GM10847 (cell line): ENCODE measurements around the gene SEPTIN11.

Source experiments
- POLR2A ChIP-seq: IDR thresholded peaks from 2 replicates; pipeline ENCODE4 v1.6.1; 2011; ENCODE audit not compliant: insufficient read length; ENCODE audit errors: extremely low read depth

The SEPTIN11 gene

GRCh38 chr4:76963131-76963750, 13.7 kb downstream of the SEPTIN11 start:
- TF ChIP-seq POLR2A = no peak

GRCh38 chr4:76964769-76965168, 15.2 kb downstream of the SEPTIN11 start:
- TF ChIP-seq POLR2A = no peak

DNA sequence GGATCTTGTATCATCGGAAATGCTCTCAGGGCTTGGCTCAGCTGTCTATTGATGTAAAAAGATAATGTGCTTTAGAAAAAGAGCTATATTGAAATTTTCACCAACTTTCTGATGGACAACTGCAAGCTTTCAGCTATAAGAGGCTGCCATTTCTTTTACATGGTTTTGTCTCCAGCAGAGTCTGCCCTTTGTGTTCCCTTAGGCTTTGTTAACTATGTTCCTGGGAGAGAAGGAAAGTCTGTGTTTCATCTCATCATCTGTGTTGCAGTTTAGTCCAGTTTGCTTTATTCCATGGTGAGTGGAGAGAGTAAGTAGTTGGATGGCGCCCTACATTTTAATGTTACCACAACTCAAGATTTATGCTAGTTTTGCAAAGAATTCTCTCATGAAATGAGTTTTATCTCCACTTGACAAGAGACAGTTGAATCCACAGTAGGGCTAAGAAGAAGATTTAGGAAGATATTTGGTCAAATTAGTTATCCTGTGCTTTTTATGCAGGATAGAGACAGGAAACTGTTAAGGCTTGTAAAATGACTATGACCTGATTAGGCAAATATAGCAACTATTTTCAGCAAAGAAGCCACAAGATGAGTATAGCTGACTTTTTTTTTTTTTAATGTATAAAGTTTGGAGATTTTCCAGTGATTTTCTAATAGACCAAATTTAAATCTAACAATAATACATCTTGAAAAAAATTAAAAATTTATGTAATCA, 16.5 kb downstream of the SEPTIN11 start:
- TF ChIP-seq POLR2A = no peak

- no peak for TF ChIP-seq POLR2A
These were observed 19.4 kb downstream of the SEPTIN11 start for GRCh38 chr4:76968937-76969336.

GRCh38 chr4:76969495-76969894, 19.9 kb downstream of the SEPTIN11 start:
- TF ChIP-seq POLR2A = no peak

DNA sequence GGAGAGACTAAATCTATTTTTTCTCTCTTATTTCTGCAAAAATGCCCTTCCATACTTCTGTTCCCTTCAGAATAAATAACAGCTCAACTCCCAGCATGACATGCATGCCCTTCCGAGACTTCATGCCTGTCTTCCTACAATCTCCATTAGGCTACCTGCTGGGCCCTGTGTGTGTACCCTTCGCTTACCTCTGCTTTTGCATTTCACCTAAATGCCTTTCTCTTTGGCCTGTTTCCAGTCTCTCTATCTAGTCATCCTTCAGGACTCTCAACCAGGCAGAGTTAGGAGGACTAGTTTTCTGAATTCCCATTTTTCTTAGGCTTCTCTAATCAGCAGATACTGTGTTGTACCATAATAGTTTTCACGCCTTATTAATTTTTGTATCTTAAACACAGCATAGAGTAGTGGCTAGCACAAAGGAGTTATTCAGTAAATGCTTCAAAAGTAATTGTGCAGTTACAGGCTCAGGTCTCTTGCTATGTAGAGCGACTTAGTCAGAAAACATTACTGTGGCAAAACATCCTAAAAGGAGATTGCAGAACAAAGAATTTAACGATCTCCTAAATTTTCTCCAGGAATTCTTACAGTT, 20.5 kb downstream of the SEPTIN11 start:
- no peak for TF ChIP-seq POLR2A

DNA sequence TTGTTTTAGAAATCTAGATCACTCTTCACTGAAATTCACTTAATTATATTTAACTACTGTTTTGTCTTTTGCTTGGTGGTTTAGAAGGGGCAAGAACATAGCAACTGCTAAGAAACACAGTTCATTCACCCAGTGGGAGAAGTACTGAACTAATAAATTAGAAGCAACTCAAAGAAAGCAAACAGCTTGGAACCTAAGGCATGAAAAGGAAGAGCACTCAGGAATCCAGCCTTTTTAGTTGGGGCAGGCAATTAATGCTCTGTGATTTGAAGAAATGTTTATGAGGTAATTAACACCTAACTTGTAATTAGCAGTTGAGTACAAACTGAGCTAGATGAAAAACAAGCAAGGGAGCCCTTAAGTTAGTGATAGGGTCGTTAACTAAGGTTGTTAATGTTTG, 22.8 kb downstream of the SEPTIN11 start:
- TF ChIP-seq POLR2A = no peak

DNA sequence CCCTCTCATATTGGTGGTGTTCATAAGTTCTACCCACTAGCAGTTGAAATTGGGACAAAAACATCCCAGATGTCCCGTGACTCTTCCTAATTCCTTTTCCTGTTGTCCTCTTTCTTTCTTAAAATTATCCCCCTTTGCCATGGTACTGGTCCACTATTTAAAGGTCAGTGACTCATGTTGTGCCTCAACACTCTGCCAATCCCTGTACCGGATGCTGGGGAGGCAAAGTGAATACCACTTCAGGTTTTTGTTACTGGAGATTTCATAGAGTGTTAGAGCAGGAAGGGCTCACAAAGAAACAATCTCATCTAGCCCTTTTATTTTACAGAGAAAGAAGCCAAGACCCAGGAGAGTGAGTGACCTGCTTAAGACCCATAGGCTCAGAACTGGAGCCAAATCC, 24.6 kb downstream of the SEPTIN11 start:
- no peak for TF ChIP-seq POLR2A

- TF ChIP-seq POLR2A = no peak
These were observed 27.6 kb downstream of the SEPTIN11 start for GRCh38 chr4:76977113-76977512.

DNA sequence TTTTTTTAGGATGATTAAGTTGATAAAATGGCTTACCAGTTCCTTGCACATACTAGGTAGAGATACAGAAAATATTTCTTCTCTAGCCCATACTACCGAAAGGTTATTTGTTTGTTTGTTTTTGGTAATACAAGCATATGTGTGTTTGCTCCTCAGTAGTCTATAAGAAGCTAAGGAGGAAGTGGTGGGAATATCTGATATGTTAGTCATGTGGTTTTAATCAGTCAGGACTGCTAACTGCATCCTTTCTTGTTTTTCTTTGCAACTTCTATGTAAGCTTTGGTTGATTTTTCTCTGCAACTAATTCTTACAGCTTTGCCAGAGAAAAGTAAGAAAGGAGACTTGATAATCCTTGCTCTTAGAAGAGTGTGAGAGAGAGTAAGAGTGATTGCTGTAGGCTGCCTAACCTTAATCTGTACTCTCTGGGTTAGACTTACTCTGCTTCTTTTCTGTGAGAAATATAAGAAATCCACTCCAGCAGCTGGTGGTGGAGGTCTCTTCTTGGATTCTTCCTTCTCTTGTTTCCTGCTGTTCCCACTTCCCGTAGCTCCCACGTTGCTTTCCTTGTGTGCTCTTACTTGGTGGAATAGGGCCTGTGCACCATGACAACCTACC, 28.3 kb downstream of the SEPTIN11 start:
- no peak for TF ChIP-seq POLR2A

DNA sequence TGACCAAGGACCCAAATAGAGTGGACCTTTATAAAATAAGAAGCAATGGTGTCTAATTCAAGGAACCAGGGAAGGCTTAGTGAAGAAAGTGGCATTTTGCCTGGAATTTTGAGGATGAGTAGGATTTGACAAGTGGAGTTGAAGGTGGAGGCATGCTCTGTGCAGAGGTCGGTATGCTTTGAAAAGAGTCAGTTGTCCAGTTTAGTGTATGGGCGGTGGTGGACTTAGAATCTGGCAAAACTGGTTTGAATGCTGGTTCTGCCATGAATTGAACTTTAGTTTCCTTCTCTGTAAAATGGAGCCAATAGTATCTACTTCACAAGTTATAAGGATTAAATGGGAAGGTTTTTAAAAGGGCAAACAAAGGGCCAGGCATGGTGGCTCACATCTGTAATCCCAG, 29.7 kb downstream of the SEPTIN11 start:
- no peak for TF ChIP-seq POLR2A

- no peak for TF ChIP-seq POLR2A
These were observed 30.7 kb downstream of the SEPTIN11 start for GRCh38 chr4:76980261-76980660.

DNA sequence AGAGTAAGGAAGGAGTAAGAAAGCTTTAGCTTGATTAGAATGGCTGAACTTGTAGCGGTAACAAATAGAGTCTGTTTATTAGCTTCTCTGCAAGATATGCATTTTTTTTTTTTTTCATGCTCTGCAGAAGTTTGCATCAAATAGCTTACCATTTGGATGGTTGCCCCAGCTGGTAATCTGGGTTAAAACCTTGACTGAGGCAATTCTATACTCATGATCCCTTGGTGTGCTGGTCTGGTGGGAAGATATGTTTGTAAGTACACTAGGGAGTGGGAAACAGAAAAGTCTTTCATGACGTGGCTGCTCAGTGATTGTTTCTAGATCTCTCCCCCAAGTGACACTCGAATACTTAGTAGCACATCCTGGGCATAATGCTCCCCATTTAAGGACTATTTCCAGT, 32.1 kb downstream of the SEPTIN11 start:
- TF ChIP-seq POLR2A = no peak

DNA sequence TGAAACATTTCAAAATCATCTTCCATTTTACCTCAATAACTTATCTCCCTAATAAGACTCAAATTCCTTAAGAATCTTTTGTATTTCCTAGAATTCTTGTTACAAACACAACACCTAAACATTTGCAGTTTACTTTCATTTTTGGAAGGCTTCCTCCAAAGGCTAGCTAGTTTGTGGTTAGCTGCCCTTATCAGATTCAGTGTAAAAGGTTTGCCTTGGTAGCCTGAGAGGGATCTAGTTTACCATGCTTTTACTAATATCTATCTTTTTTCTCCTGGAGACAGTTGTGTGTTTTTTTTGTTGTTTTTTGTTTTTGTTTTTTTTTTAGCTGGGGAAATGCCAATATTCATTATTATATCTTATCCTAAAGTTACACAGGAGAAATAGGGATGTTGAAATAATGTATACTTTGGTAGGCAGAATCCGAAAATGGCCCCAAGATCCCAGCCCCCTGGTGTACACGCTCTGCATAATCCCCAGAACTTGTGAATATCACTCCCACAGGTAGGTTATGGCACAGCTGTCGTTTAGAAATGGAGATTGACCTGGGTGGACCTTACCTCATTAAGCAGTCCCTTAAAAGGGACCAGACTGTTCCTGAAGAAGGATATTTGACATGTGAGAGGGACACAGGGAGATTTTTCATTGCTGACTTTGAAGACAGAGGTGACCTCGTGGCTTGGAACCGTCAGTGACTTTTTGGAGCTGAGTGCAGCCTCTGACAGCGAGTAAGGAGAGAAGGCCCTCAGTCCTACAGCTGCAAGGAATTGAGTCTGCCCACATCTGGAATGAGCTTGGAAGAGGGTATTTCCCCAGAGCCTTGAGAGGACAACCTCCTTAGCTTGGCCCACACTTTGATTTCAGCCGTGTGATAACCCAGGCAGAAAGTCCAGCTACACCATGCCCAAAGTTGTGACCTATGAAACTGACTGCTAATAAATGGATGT, 33.4 kb downstream of the SEPTIN11 start:
- no peak for TF ChIP-seq POLR2A

DNA sequence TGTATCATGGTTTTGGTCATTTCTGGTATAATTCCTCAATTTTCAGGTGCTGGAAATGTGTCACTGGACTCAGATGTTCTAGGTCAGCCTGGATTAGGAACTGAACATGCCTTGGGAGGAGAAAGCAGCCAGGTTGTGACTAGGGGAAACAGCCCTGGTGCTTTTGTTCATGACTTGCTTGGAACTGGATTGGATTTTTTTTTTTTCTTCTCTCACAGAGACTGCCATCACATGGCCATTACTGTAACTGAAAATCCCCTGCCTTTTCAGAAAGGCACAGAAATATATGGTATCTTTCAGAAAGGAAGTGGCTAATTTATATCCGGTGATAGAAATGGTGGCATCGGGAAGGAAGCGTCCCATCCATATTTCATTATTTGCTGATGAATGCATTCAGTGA, 34.6 kb downstream of the SEPTIN11 start:
- TF ChIP-seq POLR2A = no peak
